Measurements from ENCODE around the gene TIGD4.

The TIGD4 gene

GRCh38 chr4:152779513-152780266, at the start of gene TIGD4, which contains the start of gene ARFIP1:
TSS of gene TIGD4 (minus strand) at chr4:152779730. CDS start at chr4:152771004, 8,726 bp downstream.
TSS of gene ARFIP1 (plus strand) at chr4:152779954. CDS start at chr4:152829634, 49,680 bp downstream.
- peak within 1 kb of the TSS; percentile 71 for H3K9ac ChIP-seq (ENCODE audit: low read length)
- H3K27ac ChIP-seq (ENCODE audit: low read depth, low read length), result peak within 1 kb of the TSS; percentile 19
- H3K27me3 ChIP-seq (ENCODE audit: control insufficient read depth, insufficient read depth, low read length), result no peaks in the 10 kb centered on the region
- peak within 1 kb of the TSS; percentile 95 for H3K4me3 ChIP-seq (ENCODE audit: low read depth, low read length)
- no peaks in the 10 kb centered on the region for H3K36me3 ChIP-seq (ENCODE audit: control insufficient read depth, insufficient read depth, low read length)
- no peaks in the 10 kb centered on the region for H3K9me3 ChIP-seq (ENCODE audit: control insufficient read depth, insufficient read depth, low read depth, low read length)
- peaks cover 10% of the 10 kb centered on the region for H3K4me1 ChIP-seq (ENCODE audit: control insufficient read depth, insufficient read depth, low read length)

GRCh38 chr4:152828122-152828521, 48.6 kb upstream of the TIGD4 start:
- peaks cover 23% of the 10 kb centered on the region for H3K9me3 ChIP-seq (ENCODE audit: control insufficient read depth, insufficient read depth, low read depth, low read length)
- no peaks in the 10 kb centered on the region for H3K27me3 ChIP-seq (ENCODE audit: control insufficient read depth, insufficient read depth, low read length)
- H3K4me3 ChIP-seq (ENCODE audit: low read depth, low read length), result no peak overlapping the region
- H3K4me1 ChIP-seq (ENCODE audit: control insufficient read depth, insufficient read depth, low read length), result no peaks in the 10 kb centered on the region
- peaks cover 19% of the 10 kb centered on the region; the same call in 1 of the 2 replicates for H3K36me3 ChIP-seq (ENCODE audit: control insufficient read depth, insufficient read depth, low read length)
- H3K27ac ChIP-seq (ENCODE audit: low read depth, low read length), result no peak overlapping the region
- no peak overlapping the region for H3K9ac ChIP-seq (ENCODE audit: low read length)

GRCh38 chr4:152825336-152825735, 45.8 kb upstream of the TIGD4 start:
- peaks cover 3% of the 10 kb centered on the region; the same call in 1 of the 2 replicates for H3K36me3 ChIP-seq (ENCODE audit: control insufficient read depth, insufficient read depth, low read length)
- no peak overlapping the region for H3K9ac ChIP-seq (ENCODE audit: low read length)
- no peak overlapping the region for H3K27ac ChIP-seq (ENCODE audit: low read depth, low read length)
- no peaks in the 10 kb centered on the region for H3K27me3 ChIP-seq (ENCODE audit: control insufficient read depth, insufficient read depth, low read length)
- H3K4me1 ChIP-seq (ENCODE audit: control insufficient read depth, insufficient read depth, low read length), result no peaks in the 10 kb centered on the region
- no peak overlapping the region for H3K4me3 ChIP-seq (ENCODE audit: low read depth, low read length)
- H3K9me3 ChIP-seq (ENCODE audit: control insufficient read depth, insufficient read depth, low read depth, low read length), result peaks cover 35% of the 10 kb centered on the region

- Histone ChIP-seq H3K27me3 (ENCODE audit: control insufficient read depth, insufficient read depth, low read length) (no peaks in the 10 kb centered on the region), H3K9ac (ENCODE audit: low read length) (no peak overlapping the region), H3K36me3 (ENCODE audit: control insufficient read depth, insufficient read depth, low read length) (peaks cover 9% of the 10 kb centered on the region), H3K4me1 (ENCODE audit: control insufficient read depth, insufficient read depth, low read length) (no peaks in the 10 kb centered on the region), H3K4me3 (ENCODE audit: low read depth, low read length) (no peak overlapping the region), H3K9me3 (ENCODE audit: control insufficient read depth, insufficient read depth, low read depth, low read length) (peaks cover 40% of the 10 kb centered on the region), H3K27ac (ENCODE audit: low read depth, low read length) (no peak overlapping the region)
Observed at GRCh38 chr4:152824561-152824960, 45.0 kb upstream of the TIGD4 start.

- Histone ChIP-seq H3K4me1 (ENCODE audit: control insufficient read depth, insufficient read depth, low read length) (no peaks in the 10 kb centered on the region), H3K9ac (ENCODE audit: low read length) (no peak overlapping the region), H3K4me3 (ENCODE audit: low read depth, low read length) (no peak overlapping the region), H3K27ac (ENCODE audit: low read depth, low read length) (no peak overlapping the region), H3K36me3 (ENCODE audit: control insufficient read depth, insufficient read depth, low read length) (peaks cover 22% of the 10 kb centered on the region), H3K27me3 (ENCODE audit: control insufficient read depth, insufficient read depth, low read length) (no peaks in the 10 kb centered on the region), H3K9me3 (ENCODE audit: control insufficient read depth, insufficient read depth, low read depth, low read length) (peaks cover 48% of the 10 kb centered on the region)
Observed at GRCh38 chr4:152822323-152822722, 42.8 kb upstream of the TIGD4 start.

- peaks cover 22% of the 10 kb centered on the region for H3K36me3 ChIP-seq (ENCODE audit: control insufficient read depth, insufficient read depth, low read length)
- peaks cover 46% of the 10 kb centered on the region; the same call in 1 of the 2 replicates for H3K9me3 ChIP-seq (ENCODE audit: control insufficient read depth, insufficient read depth, low read depth, low read length)
- no peaks in the 10 kb centered on the region for H3K4me1 ChIP-seq (ENCODE audit: control insufficient read depth, insufficient read depth, low read length)
- no peak overlapping the region for H3K4me3 ChIP-seq (ENCODE audit: low read depth, low read length)
- no peak overlapping the region for H3K9ac ChIP-seq (ENCODE audit: low read length)
- no peaks in the 10 kb centered on the region for H3K27me3 ChIP-seq (ENCODE audit: control insufficient read depth, insufficient read depth, low read length)
- no peak overlapping the region for H3K27ac ChIP-seq (ENCODE audit: low read depth, low read length)
Observed at GRCh38 chr4:152820073-152820472, 40.5 kb upstream of the TIGD4 start.

- no peaks in the 10 kb centered on the region for H3K4me1 ChIP-seq (ENCODE audit: control insufficient read depth, insufficient read depth, low read length)
- no peak overlapping the region for H3K27ac ChIP-seq (ENCODE audit: low read depth, low read length)
- no peak overlapping the region for H3K9ac ChIP-seq (ENCODE audit: low read length)
- H3K9me3 ChIP-seq (ENCODE audit: control insufficient read depth, insufficient read depth, low read depth, low read length), result peaks cover 49% of the 10 kb centered on the region; the same call in 1 of the 2 replicates
- no peak overlapping the region for H3K4me3 ChIP-seq (ENCODE audit: low read depth, low read length)
- H3K36me3 ChIP-seq (ENCODE audit: control insufficient read depth, insufficient read depth, low read length), result peaks cover 22% of the 10 kb centered on the region
- no peaks in the 10 kb centered on the region for H3K27me3 ChIP-seq (ENCODE audit: control insufficient read depth, insufficient read depth, low read length)
Observed at GRCh38 chr4:152819026-152819645, 39.6 kb upstream of the TIGD4 start.

GRCh38 chr4:152817331-152817730, 37.8 kb upstream of the TIGD4 start:
- Histone ChIP-seq H3K27ac (ENCODE audit: low read depth, low read length) (no peak overlapping the region), H3K36me3 (ENCODE audit: control insufficient read depth, insufficient read depth, low read length) (peaks cover 22% of the 10 kb centered on the region), H3K27me3 (ENCODE audit: control insufficient read depth, insufficient read depth, low read length) (no peaks in the 10 kb centered on the region), H3K9ac (ENCODE audit: low read length) (no peak overlapping the region), H3K4me3 (ENCODE audit: low read depth, low read length) (no peak overlapping the region), H3K9me3 (ENCODE audit: control insufficient read depth, insufficient read depth, low read depth, low read length) (peaks cover 48% of the 10 kb centered on the region; the same call in 1 of the 2 replicates), H3K4me1 (ENCODE audit: control insufficient read depth, insufficient read depth, low read length) (no peaks in the 10 kb centered on the region)

GRCh38 chr4:152815078-152815477, 35.5 kb upstream of the TIGD4 start:
- Histone ChIP-seq H3K9me3 (ENCODE audit: control insufficient read depth, insufficient read depth, low read depth, low read length) (peaks cover 36% of the 10 kb centered on the region; the same call in 1 of the 2 replicates), H3K4me3 (ENCODE audit: low read depth, low read length) (no peak overlapping the region), H3K4me1 (ENCODE audit: control insufficient read depth, insufficient read depth, low read length) (no peaks in the 10 kb centered on the region), H3K36me3 (ENCODE audit: control insufficient read depth, insufficient read depth, low read length) (peaks cover 29% of the 10 kb centered on the region), H3K9ac (ENCODE audit: low read length) (no peak overlapping the region), H3K27me3 (ENCODE audit: control insufficient read depth, insufficient read depth, low read length) (no peaks in the 10 kb centered on the region), H3K27ac (ENCODE audit: low read depth, low read length) (no peak overlapping the region)

- Histone ChIP-seq H3K27ac (ENCODE audit: low read depth, low read length) (no peak overlapping the region), H3K9ac (ENCODE audit: low read length) (no peak overlapping the region), H3K9me3 (ENCODE audit: control insufficient read depth, insufficient read depth, low read depth, low read length) (peaks cover 21% of the 10 kb centered on the region; the same call in 1 of the 2 replicates), H3K27me3 (ENCODE audit: control insufficient read depth, insufficient read depth, low read length) (no peaks in the 10 kb centered on the region), H3K4me1 (ENCODE audit: control insufficient read depth, insufficient read depth, low read length) (peaks cover 10% of the 10 kb centered on the region; the same call in 1 of the 2 replicates), H3K4me3 (ENCODE audit: low read depth, low read length) (no peak overlapping the region), H3K36me3 (ENCODE audit: control insufficient read depth, insufficient read depth, low read length) (peaks cover 12% of the 10 kb centered on the region; the same call in 1 of the 2 replicates)
Observed at GRCh38 chr4:152810715-152811287, 31.3 kb upstream of the TIGD4 start.
